Activated CD8-positive, alpha-beta memory T cell treated with anti-CD3 and anti-CD28 coated beads for 36 hours (primary cell): Measurements from ENCODE around the gene JUP. TPM values are rescaled to one million over a fixed set of nuclear protein-coding genes. Genes with fewer than 3 reads are reported as not detected.

Experiments used
- CTCF ChIA-PET: fragments of 350-600 bp; sonication (Branson Sonifier 250); formaldehyde crosslinking; loops from one replicate; lab custom pipeline; 2021; ENCODE audit warnings: antibody characterized with exemption; lab: Charles Lee
- POLR2A ChIA-PET: fragments of 350-600 bp; sonication (Branson Sonifier 250); formaldehyde crosslinking; loops from one replicate; lab custom pipeline; 2021; ENCODE audit warnings: antibody characterized with exemption; lab: Charles Lee
- total RNA-seq, 2 experiments: library from RNA; stranded (reverse); gene quantifications; one replicate each; pipeline ENCODE4 v1.2.3, GENCODE V29; 2021

JUP gene
- total RNA-seq, 2 experiments from 2014 or later: 0.42 to 0.55 TPM

- ChIA-PET CTCF (interaction anchor here (1.2 to 3.0 kb wide), 5 partner anchors 11 to 164 kb away, joined by 3 to 17 read pairs (median 5); no protein-coding TSS in a partner anchor), POLR2A (interaction anchor here (0.7 kb wide), 1 partner anchor 105 kb away, joined by 3 read pairs; no protein-coding TSS in a partner anchor)
These were observed 26.1 kb upstream of the JUP start, which contains the start of gene FKBP10 for GRCh38 chr17:41812381-41813151. TSS of gene FKBP10 (plus strand) at chr17:41813004. CDS start at chr17:41813035, 31 bp downstream.

GRCh38 chr17:41811549-41812380, 25.3 kb upstream of the JUP start, which contains the start of gene P3H4:
TSS of gene P3H4 (minus strand) at chr17:41811949. CDS start at chr17:41811915, 34 bp downstream.
- CTCF ChIA-PET: interaction anchor here (0.6 to 3.0 kb wide), 14 partner anchors 10 to 1583 kb away, joined by 3 to 17 read pairs (median 4); no protein-coding TSS in a partner anchor
- POLR2A ChIA-PET: interaction anchor here (0.5 to 1.3 kb wide), 5 partner anchors 23 to 123 kb away, joined by 3 to 7 read pairs (median 3); partner anchors contain the start of genes EIF1 and KLHL11

GRCh38 chr17:41810659-41811548, 24.4 kb upstream of the JUP start:
- POLR2A ChIA-PET: interaction anchor here (0.5 to 1.3 kb wide), 5 partner anchors 23 to 122 kb away, joined by 3 to 7 read pairs (median 3); partner anchors contain the start of genes EIF1 and KLHL11
- CTCF ChIA-PET: interaction anchor here (0.6 to 3.0 kb wide), 14 partner anchors 9 to 162 kb away, joined by 3 to 17 read pairs (median 4); no protein-coding TSS in a partner anchor

GRCh38 chr17:41806685-41807445, 20.4 kb upstream of the JUP start:
- POLR2A ChIA-PET: no interaction called here
- CTCF ChIA-PET: no interaction called here

GRCh38 chr17:41803049-41804020, 16.8 kb upstream of the JUP start:
- POLR2A ChIA-PET: no interaction called here
- CTCF ChIA-PET: interaction anchor here (1.2 to 2.7 kb wide), 5 partner anchors 7 to 72 kb away, joined by 5 to 17 read pairs (median 8); partner anchors contain the start of gene P3H4

GRCh38 chr17:41801374-41802271, 15.1 kb upstream of the JUP start:
- CTCF ChIA-PET: interaction anchor here (0.6 to 2.7 kb wide), 23 partner anchors 9 to 986 kb away, joined by 3 to 17 read pairs (median 5); partner anchors contain the start of genes JUP, KLHL10 and P3H4
- POLR2A ChIA-PET: interaction anchor here (1.0 kb wide), 1 partner anchor 33 kb away, joined by 3 read pairs; no protein-coding TSS in a partner anchor

GRCh38 chr17:41800601-41801373, 14.3 kb upstream of the JUP start:
- ChIA-PET CTCF (interaction anchor here (0.6 to 2.7 kb wide), 20 partner anchors 10 to 985 kb away, joined by 3 to 17 read pairs (median 4); partner anchors contain the start of genes JUP, KLHL10 and P3H4), POLR2A (no interaction called here)

- ChIA-PET CTCF (interaction anchor here (1.0 kb wide), 1 partner anchor 62 kb away, joined by 5 read pairs; no protein-coding TSS in a partner anchor), POLR2A (no interaction called here)
These were observed 12.9 kb upstream of the JUP start for GRCh38 chr17:41799366-41799765.

- CTCF ChIA-PET: interaction anchor here (0.6 kb wide), 1 partner anchor 811 kb away, joined by 5 read pairs; no protein-coding TSS in a partner anchor
- POLR2A ChIA-PET: no interaction called here
These were observed 10.9 kb upstream of the JUP start for GRCh38 chr17:41797377-41797776.

GRCh38 chr17:41796121-41796895, 9.8 kb upstream of the JUP start:
- POLR2A ChIA-PET: no interaction called here
- CTCF ChIA-PET: interaction anchor here (0.7 kb wide), 2 partner anchors 131 to 163 kb away, joined by 4 read pairs; no protein-coding TSS in a partner anchor

- CTCF ChIA-PET: interaction anchor here (1.5 kb wide), 1 partner anchor 17 kb away, joined by 4 read pairs; the partner anchor contains the start of gene P3H4
- POLR2A ChIA-PET: interaction anchor here (0.5 kb wide), 1 partner anchor 48 kb away, joined by 5 read pairs; no protein-coding TSS in a partner anchor
These were observed 8.0 kb upstream of the JUP start for GRCh38 chr17:41794540-41794975.

- CTCF ChIA-PET: interaction anchor here (0.6 to 1.5 kb wide), 2 partner anchors 18 to 127 kb away, joined by 3 to 4 read pairs; partner anchors contain the start of gene P3H4
- POLR2A ChIA-PET: no interaction called here
These were observed 7.5 kb upstream of the JUP start for GRCh38 chr17:41793784-41794539.
